ENCODE data around the gene MTIF3. TPM values are rescaled to one million over a fixed set of nuclear protein-coding genes. Genes with fewer than 3 reads are reported as not detected.

The MTIF3 gene
- total RNA-seq, 1 experiment from 2014 or later, result 31.6 TPM

DNA sequence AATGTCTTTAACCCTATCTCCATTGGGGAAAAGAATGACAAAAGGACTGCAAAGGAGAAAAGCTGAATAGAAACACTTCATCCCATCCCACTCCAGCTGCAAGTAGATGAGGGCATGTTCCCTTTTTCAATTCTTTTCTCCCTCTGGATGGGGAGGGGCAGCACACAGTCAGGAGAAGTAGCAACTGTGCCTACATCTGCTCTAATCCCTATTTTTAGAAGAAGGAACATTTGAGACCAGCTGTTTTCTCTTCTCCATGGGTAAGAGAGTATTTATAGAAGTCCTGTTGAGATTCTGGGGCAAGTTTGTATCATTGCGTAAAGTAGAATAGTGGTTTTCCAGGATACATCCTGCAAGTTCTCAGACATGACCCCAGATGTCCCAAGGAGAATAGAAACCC lies 35.2 kb downstream of the MTIF3 start:
- Histone ChIP-seq H2BK15ac (ENCODE audit: low read depth, low read length) (no peak overlapping the region), H3K9ac (ENCODE audit: extremely low read depth, insufficient read length, low read length) (no peak overlapping the region), H4K5ac (ENCODE audit: insufficient read length, low read depth, low read length) (no peak overlapping the region), H4K8ac (replicated peaks; ENCODE audit: insufficient read length, low read depth, low read length) (no peak overlapping the region), H3K27ac (ENCODE audit: insufficient read length, low read depth, low read length) (no peak overlapping the region), H3K14ac (ENCODE audit: insufficient read depth, low read length) (no peak overlapping the region), H2BK5ac (ENCODE audit: insufficient read length, low read length) (no peak overlapping the region), H3K56ac (ENCODE audit: insufficient read length, low read depth, low read length) (no peak overlapping the region), H3K79me1 (ENCODE audit: insufficient read depth, low read depth, low read length, poor library complexity, severe bottlenecking) (no peaks in the 10 kb centered on the region), H3K18ac (ENCODE audit: insufficient read length, low read depth, low read length) (no peak overlapping the region), H2AFZ (ENCODE audit: low read length) (no peak overlapping the region), H2BK20ac (ENCODE audit: low read depth, low read length, poor library complexity, severe bottlenecking) (no peak overlapping the region), H2AK5ac (ENCODE audit: insufficient read length, low read length) (no peak overlapping the region), H4K91ac (ENCODE audit: insufficient read length, low read depth, low read length) (no peak overlapping the region), H4K20me1 (ENCODE audit: control insufficient read depth, insufficient read depth, insufficient read length) (no peaks in the 10 kb centered on the region), H3K4me1 (ENCODE audit: insufficient read depth, low read length) (no peaks in the 10 kb centered on the region), H3K23me2 (ENCODE audit: insufficient read length, low read depth, low read length, poor library complexity, severe bottlenecking) (no peaks in the 10 kb centered on the region), H3T11ph (ENCODE audit: low read length) (no peak overlapping the region), H3K4ac (ENCODE audit: low read depth, low read length) (no peak overlapping the region), H2BK12ac (ENCODE audit: insufficient read length, low read depth, low read length) (no peak overlapping the region), H2BK120ac (ENCODE audit: low read depth, low read length, poor library complexity, severe bottlenecking) (no peak overlapping the region), H3K4me2 (ENCODE audit: insufficient read depth, insufficient read length, low read length) (no peak overlapping the region), H3K9me3 (ENCODE audit: control insufficient read depth, low read depth, low read length) (no peaks in the 10 kb centered on the region), H3K79me2 (ENCODE audit: insufficient read depth, low read length) (no peaks in the 10 kb centered on the region), H3K23ac (ENCODE audit: insufficient read length, low read depth, low read length) (no peak overlapping the region), H3K27me3 (ENCODE audit: insufficient read depth, low read length) (no peaks in the 10 kb centered on the region)
- H3K9me3 Mint-ChIP-seq, result peaks cover 0 to 2% of the 10 kb centered on the region in 2 experiments; a peak in 1 of 5 replicates
- peaks cover 37% of the 10 kb centered on the region for H3K27me3 Mint-ChIP-seq (ENCODE audit: low read depth)
- no peaks in the 10 kb centered on the region; a peak in 1 of 4 replicates for H3K4me1 Mint-ChIP-seq
- no peak for DNase-seq
- no CpG with 5 or more reads among the region's 1 CpG for WGBS (ENCODE audit: extremely low coverage, insufficient read length, low lambda C conversion rate)
- H3K36me3 Mint-ChIP-seq (ENCODE audit: insufficient read depth in 1 of 3, low read depth in 3 of 3), result no peaks in the 10 kb centered on the region
- H3K4me3 Mint-ChIP-seq, result no peak overlapping the region; a peak in 1 of 5 replicates
- TF ChIP-seq, protein P1, sequence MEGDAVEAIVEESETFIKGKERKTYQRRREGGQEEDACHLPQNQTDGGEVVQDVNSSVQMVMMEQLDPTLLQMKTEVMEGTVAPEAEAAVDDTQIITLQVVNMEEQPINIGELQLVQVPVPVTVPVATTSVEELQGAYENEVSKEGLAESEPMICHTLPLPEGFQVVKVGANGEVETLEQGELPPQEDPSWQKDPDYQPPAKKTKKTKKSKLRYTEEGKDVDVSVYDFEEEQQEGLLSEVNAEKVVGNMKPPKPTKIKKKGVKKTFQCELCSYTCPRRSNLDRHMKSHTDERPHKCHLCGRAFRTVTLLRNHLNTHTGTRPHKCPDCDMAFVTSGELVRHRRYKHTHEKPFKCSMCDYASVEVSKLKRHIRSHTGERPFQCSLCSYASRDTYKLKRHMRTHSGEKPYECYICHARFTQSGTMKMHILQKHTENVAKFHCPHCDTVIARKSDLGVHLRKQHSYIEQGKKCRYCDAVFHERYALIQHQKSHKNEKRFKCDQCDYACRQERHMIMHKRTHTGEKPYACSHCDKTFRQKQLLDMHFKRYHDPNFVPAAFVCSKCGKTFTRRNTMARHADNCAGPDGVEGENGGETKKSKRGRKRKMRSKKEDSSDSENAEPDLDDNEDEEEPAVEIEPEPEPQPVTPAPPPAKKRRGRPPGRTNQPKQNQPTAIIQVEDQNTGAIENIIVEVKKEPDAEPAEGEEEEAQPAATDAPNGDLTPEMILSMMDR (conservative IDR thresholded peaks at IDR 0.05), result no peak
- H3K27ac Mint-ChIP-seq, result no peak overlapping the region

All from H9 (cell line).